HepG2 (cell line): ENCODE measurements around the gene AGAP1. TPM values are rescaled to one million over a fixed set of nuclear protein-coding genes. Genes with fewer than 3 reads are reported as not detected.

Experiments
- CREB1 ChIP-seq, 2 experiments: fragments of 450-650 bp in 1 of 2; IDR thresholded peaks; 2 replicates each; pipeline ENCODE4 v1.6.1; 2016 to 2017; ENCODE audit warnings: control low read depth in 1 of 2, mild to moderate bottlenecking in 1 of 2, missing compliant biosample characterization in 1 of 2, missing genetic modification characterization in 1 of 2
- HMG20A ChIP-seq: IDR thresholded peaks from 2 replicates; pipeline ENCODE4 v1.6.1; 2016; ENCODE audit warnings: borderline replicate concordance
- HNF4A ChIP-seq: sonication (generic); formaldehyde crosslinking; IDR thresholded peaks from 2 replicates; pipeline ENCODE4 v1.4.0; 2020; ENCODE audit warnings: missing genetic modification reagents
- JARID2 ChIP-seq: sonication (generic); formaldehyde crosslinking; IDR thresholded peaks from 2 replicates; pipeline ENCODE4 v1.8.1; 2023; ENCODE audit warnings: missing genetic modification reagents, inconsistent platforms; ENCODE audit not compliant: insufficient replicate concordance
- MIXL1 ChIP-seq: IDR thresholded peaks from 2 replicates; pipeline ENCODE4 v1.6.1; 2016
- NFYB ChIP-seq: sonication (generic); formaldehyde crosslinking; IDR thresholded peaks from 2 replicates; pipeline ENCODE4 v1.4.0; 2020; ENCODE audit warnings: missing genetic modification reagents
- RARG ChIP-seq: sonication (generic); formaldehyde crosslinking; IDR thresholded peaks from 2 replicates; pipeline ENCODE4 v1.4.0; 2020; ENCODE audit warnings: low read depth, mild to moderate bottlenecking, missing genetic modification reagents
- SRSF9 ChIP-seq: fragments of 200-400 bp; formaldehyde crosslinking; IDR thresholded peaks from 2 replicates; pipeline ENCODE4 v1.6.1; 2018; ENCODE audit warnings: borderline replicate concordance, mild to moderate bottlenecking, low read depth, low read length; ENCODE audit not compliant: insufficient read depth, poor library complexity, severe bottlenecking
- ZNF101 ChIP-seq: sonication (generic); formaldehyde crosslinking; IDR thresholded peaks from 2 replicates; pipeline ENCODE4 v1.4.0; 2020; ENCODE audit warnings: mild to moderate bottlenecking, low read depth, missing genetic modification reagents, borderline replicate concordance
- ZNF326 ChIP-seq: sonication (generic); formaldehyde crosslinking; IDR thresholded peaks from 2 replicates; pipeline ENCODE4 v1.4.0; 2020; ENCODE audit warnings: missing genetic modification reagents, borderline replicate concordance
- ZNF607 ChIP-seq: sonication (generic); formaldehyde crosslinking; IDR thresholded peaks from 2 replicates; pipeline ENCODE4 v1.5.1; 2020; ENCODE audit warnings: missing genetic modification reagents, mild to moderate bottlenecking, borderline replicate concordance
- ZNF772 ChIP-seq: sonication (generic); formaldehyde crosslinking; IDR thresholded peaks from 2 replicates; pipeline ENCODE4 v1.5.0; 2020; ENCODE audit warnings: mild to moderate bottlenecking, missing genetic modification reagents
- ZSCAN21 ChIP-seq: sonication (generic); formaldehyde crosslinking; IDR thresholded peaks from 2 replicates; pipeline ENCODE4 v1.8.0; 2022; ENCODE audit warnings: mild to moderate bottlenecking, missing genetic modification reagents, moderate library complexity, borderline replicate concordance
- polyA plus RNA-seq, 8 experiments: library from polyadenylated mRNA; depleted of rRNA in 3 of 8; stranded (reverse) in 7 of 8; unstranded in 1 of 8; fragments of >200 nt; fragmentation: Illumina TruSeq in 4 of 8; extraction: Trizol in 4 of 8; gene quantifications; 2 replicates each; pipeline versions ENCODE4 v1.2.1 to v1.2.3, GENCODE V29; 2011 to 2016; ENCODE audit warnings: low read depth in 4 of 8, missing spikeins in 1 of 8, mixed read lengths in 1 of 8; ENCODE audit not compliant: insufficient read depth in 1 of 8
- total RNA-seq, 5 experiments: library from RNA; depleted of rRNA; stranded (reverse); fragments of >200 nt; fragmentation: Illumina TruSeq; extraction: Trizol; gene quantifications; 2 replicates each; pipeline ENCODE4 v1.2.3, GENCODE V29; 2016; ENCODE audit warnings: low read depth in 1 of 5
- TF ChIP-seq, protein P1 (sequence below): sonication (generic); formaldehyde crosslinking; IDR thresholded peaks from 2 replicates; pipeline ENCODE4 v1.4.0; 2020; ENCODE audit warnings: missing genetic modification reagents, borderline replicate concordance
- TF ChIP-seq, protein P2 (sequence below): IDR thresholded peaks from 2 replicates; pipeline ENCODE4 v1.6.1; 2018; ENCODE audit warnings: missing genetic modification reagents
- TF ChIP-seq, protein P3 (sequence below): sonication (generic); formaldehyde crosslinking; IDR thresholded peaks from 2 replicates; pipeline ENCODE4 v1.5.0; 2020; ENCODE audit warnings: missing genetic modification reagents
- TF ChIP-seq, protein P4 (sequence below): sonication (generic); formaldehyde crosslinking; IDR thresholded peaks from 2 replicates; pipeline ENCODE4 v1.4.0; 2020; ENCODE audit warnings: missing genetic modification reagents
- TF ChIP-seq, protein P5 (sequence below): sonication (generic); formaldehyde crosslinking; IDR thresholded peaks from 2 replicates; pipeline ENCODE4 v1.8.0; 2022; ENCODE audit warnings: missing genetic modification reagents, mild to moderate bottlenecking, inconsistent platforms, borderline replicate concordance
- TF ChIP-seq, protein P6 (sequence below): sonication (generic); formaldehyde crosslinking; conservative IDR thresholded peaks from 2 replicates; pipeline ENCODE4 v1.4.0; 2020; ENCODE audit warnings: missing genetic modification reagents

The AGAP1 gene
- total and polyA plus RNA-seq, 2 of the 13 experiments (the other 11 are each of a cell fraction or from before 2014, with no cell fraction given) = 21.2 to 32.7 TPM

DNA sequence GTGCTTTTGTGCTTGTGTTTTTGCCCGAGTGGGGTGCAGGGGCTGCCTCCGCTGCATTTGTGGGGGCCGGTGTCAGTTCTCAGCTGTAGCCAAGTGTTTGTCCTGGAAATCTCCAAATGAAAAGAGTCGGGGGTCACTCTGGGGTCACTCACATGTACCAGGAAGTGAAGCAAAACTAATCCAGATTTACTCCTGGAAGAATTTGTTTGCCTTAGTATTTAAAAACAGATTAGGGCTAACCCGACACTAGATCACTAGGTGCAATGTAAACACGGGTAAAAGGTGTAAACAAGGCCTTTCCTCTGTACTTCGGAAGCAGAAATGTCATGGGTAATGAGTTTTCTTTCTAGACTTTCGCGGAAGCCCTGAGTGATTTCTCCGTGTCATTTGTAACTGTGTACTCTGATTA, 624.0 kb downstream of the AGAP1 start (continued):
- TF ChIP-seq, protein P1, sequence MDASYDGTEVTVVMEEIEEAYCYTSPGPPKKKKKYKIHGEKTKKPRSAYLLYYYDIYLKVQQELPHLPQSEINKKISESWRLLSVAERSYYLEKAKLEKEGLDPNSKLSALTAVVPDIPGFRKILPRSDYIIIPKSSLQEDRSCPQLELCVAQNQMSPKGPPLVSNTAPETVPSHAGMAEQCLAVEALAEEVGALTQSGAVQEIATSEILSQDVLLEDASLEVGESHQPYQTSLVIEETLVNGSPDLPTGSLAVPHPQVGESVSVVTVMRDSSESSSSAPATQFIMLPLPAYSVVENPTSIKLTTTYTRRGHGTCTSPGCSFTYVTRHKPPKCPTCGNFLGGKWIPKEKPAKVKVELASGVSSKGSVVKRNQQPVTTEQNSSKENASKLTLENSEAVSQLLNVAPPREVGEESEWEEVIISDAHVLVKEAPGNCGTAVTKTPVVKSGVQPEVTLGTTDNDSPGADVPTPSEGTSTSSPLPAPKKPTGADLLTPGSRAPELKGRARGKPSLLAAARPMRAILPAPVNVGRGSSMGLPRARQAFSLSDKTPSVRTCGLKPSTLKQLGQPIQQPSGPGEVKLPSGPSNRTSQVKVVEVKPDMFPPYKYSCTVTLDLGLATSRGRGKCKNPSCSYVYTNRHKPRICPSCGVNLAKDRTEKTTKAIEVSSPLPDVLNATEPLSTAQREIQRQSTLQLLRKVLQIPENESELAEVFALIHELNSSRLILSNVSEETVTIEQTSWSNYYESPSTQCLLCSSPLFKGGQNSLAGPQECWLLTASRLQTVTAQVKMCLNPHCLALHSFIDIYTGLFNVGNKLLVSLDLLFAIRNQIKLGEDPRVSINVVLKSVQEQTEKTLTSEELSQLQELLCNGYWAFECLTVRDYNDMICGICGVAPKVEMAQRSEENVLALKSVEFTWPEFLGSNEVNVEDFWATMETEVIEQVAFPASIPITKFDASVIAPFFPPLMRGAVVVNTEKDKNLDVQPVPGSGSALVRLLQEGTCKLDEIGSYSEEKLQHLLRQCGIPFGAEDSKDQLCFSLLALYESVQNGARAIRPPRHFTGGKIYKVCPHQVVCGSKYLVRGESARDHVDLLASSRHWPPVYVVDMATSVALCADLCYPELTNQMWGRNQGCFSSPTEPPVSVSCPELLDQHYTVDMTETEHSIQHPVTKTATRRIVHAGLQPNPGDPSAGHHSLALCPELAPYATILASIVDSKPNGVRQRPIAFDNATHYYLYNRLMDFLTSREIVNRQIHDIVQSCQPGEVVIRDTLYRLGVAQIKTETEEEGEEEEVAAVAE = no peak
- TF ChIP-seq HMG20A (CRISPR knock-in tag) (peak; percentile 100), ZNF326 (CRISPR knock-in tag) (no peak), ZNF772 (CRISPR knock-in tag) (peak; percentile 85; the same call in 1 of the 2 replicates), MIXL1 (CRISPR knock-in tag) (peak; percentile 99), ZSCAN21 (CRISPR knock-in tag) (no peak), NFYB (CRISPR knock-in tag) (no peak), RARG (CRISPR knock-in tag) (no peak), CREB1 (IDR thresholded peaks at IDR 0.05) (no peak), CREB1 (CRISPR knock-in tag; IDR thresholded peaks at IDR 0.05) (peak; percentile 81), HNF4A (CRISPR knock-in tag) (peak; percentile 85), ZNF101 (CRISPR knock-in tag) (no peak), ZNF607 (CRISPR knock-in tag) (peak; percentile 92; the same call in 1 of the 2 replicates), JARID2 (CRISPR knock-in tag) (no peak), SRSF9 (no peak)
- TF ChIP-seq, protein P2, sequence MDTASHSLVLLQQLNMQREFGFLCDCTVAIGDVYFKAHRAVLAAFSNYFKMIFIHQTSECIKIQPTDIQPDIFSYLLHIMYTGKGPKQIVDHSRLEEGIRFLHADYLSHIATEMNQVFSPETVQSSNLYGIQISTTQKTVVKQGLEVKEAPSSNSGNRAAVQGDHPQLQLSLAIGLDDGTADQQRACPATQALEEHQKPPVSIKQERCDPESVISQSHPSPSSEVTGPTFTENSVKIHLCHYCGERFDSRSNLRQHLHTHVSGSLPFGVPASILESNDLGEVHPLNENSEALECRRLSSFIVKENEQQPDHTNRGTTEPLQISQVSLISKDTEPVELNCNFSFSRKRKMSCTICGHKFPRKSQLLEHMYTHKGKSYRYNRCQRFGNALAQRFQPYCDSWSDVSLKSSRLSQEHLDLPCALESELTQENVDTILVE (CRISPR knock-in tag) = peak; percentile 56; the same call in 1 of the 2 replicates
- TF ChIP-seq, protein P3, sequence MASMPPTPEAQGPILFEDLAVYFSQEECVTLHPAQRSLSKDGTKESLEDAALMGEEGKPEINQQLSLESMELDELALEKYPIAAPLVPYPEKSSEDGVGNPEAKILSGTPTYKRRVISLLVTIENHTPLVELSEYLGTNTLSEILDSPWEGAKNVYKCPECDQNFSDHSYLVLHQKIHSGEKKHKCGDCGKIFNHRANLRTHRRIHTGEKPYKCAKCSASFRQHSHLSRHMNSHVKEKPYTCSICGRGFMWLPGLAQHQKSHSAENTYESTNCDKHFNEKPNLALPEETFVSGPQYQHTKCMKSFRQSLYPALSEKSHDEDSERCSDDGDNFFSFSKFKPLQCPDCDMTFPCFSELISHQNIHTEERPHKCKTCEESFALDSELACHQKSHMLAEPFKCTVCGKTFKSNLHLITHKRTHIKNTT = no peak
- TF ChIP-seq, protein P4, sequence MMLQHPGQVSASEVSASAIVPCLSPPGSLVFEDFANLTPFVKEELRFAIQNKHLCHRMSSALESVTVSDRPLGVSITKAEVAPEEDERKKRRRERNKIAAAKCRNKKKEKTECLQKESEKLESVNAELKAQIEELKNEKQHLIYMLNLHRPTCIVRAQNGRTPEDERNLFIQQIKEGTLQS (CRISPR knock-in tag) = no peak
- TF ChIP-seq, protein P5, sequence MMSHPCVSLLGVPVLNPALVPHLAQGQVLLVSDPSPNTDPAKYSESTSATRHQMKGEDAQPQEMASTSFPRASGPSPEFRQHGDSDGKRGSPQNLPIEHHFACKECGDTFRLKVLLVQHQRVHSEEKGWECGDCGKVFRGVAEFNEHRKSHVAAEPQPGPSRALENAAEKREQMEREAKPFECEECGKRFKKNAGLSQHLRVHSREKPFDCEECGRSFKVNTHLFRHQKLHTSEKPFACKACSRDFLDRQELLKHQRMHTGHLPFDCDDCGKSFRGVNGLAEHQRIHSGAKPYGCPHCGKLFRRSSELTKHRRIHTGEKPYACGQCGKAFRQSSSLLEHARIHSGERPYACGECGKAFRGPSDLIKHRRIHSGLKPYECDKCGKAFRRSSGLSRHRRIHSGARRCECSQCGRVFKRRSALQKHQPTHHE (CRISPR knock-in tag) = peak; percentile 78; the same call in 1 of the 2 replicates
- TF ChIP-seq, protein P6, sequence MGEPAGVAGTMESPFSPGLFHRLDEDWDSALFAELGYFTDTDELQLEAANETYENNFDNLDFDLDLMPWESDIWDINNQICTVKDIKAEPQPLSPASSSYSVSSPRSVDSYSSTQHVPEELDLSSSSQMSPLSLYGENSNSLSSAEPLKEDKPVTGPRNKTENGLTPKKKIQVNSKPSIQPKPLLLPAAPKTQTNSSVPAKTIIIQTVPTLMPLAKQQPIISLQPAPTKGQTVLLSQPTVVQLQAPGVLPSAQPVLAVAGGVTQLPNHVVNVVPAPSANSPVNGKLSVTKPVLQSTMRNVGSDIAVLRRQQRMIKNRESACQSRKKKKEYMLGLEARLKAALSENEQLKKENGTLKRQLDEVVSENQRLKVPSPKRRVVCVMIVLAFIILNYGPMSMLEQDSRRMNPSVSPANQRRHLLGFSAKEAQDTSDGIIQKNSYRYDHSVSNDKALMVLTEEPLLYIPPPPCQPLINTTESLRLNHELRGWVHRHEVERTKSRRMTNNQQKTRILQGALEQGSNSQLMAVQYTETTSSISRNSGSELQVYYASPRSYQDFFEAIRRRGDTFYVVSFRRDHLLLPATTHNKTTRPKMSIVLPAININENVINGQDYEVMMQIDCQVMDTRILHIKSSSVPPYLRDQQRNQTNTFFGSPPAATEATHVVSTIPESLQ (CRISPR knock-in tag) = 0 out of 2 replicates have a peak, but pooled peaks have one; percentile 48
